GM21825 (cell line): ENCODE results near the gene PNCK.

Source experiments
- ATAC-seq: cut with Tn5 transposase; IDR thresholded peaks from one replicate; pipeline ENCODE4 v1.9.1; 2021; ENCODE audit warnings: mild to moderate bottlenecking, moderate library complexity; ENCODE audit not compliant: unreplicated experiment

The PNCK gene

GRCh38 chrX:153642051-153642654 is 31.5 kb downstream of the PNCK start:
- ATAC-seq = no peak

GRCh38 chrX:153641627-153642026 is 32.0 kb downstream of the PNCK start:
- ATAC-seq = no peak

GRCh38 chrX:153640736-153641575 is 32.7 kb downstream of the PNCK start:
- no peak for ATAC-seq

GRCh38 chrX:153640045-153640686 is 33.4 kb downstream of the PNCK start:
- no peak for ATAC-seq

- no peak for ATAC-seq
Measured at GRCh38 chrX:153639177-153640044, 34.2 kb downstream of the PNCK start.

GRCh38 chrX:153638436-153639176 is 35.0 kb downstream of the PNCK start:
- ATAC-seq = no peak

GRCh38 chrX:153638041-153638371 is 35.6 kb downstream of the PNCK start:
- ATAC-seq = no peak

- ATAC-seq = no peak
Measured at GRCh38 chrX:153637121-153638040, 36.2 kb downstream of the PNCK start.

- ATAC-seq = no peak
Measured at GRCh38 chrX:153636716-153637115, 36.9 kb downstream of the PNCK start.

- no peak for ATAC-seq
Measured at GRCh38 chrX:153635788-153636668, 37.6 kb downstream of the PNCK start.

- no peak for ATAC-seq
Measured at GRCh38 chrX:153635388-153635787, 38.2 kb downstream of the PNCK start.

- ATAC-seq = no peak
Measured at GRCh38 chrX:153634832-153635231, 38.8 kb downstream of the PNCK start.

- no peak for ATAC-seq
Measured at GRCh38 chrX:153634236-153634635, 39.4 kb downstream of the PNCK start.

- no peak for ATAC-seq
Measured at GRCh38 chrX:153633607-153634180, 39.9 kb downstream of the PNCK start.

GRCh38 chrX:153633048-153633447 is 40.6 kb downstream of the PNCK start:
- ATAC-seq = no peak

GRCh38 chrX:153632595-153632946 is 41.0 kb downstream of the PNCK start:
- no peak for ATAC-seq

- ATAC-seq = no peak
Measured at GRCh38 chrX:153631907-153632594, 41.6 kb downstream of the PNCK start.

GRCh38 chrX:153631346-153631745 is 42.3 kb downstream of the PNCK start:
- ATAC-seq = no peak
